Activated CD4-positive, alpha-beta T cell treated with anti-CD3 and anti-CD28 coated beads for 48 hours (primary cell): ENCODE measurements around the gene TSPAN19.
"Not testable (repeated sequence)": the region's sequence is repeated elsewhere in the genome, so short reads cannot be mapped to it uniquely, and the experiment has no call there.

ENCODE experiments used
- DNase-seq: peaks from one replicate; pipeline ENCODE4 v3.0.0-alpha.2; 2020

Gene TSPAN19

DNA sequence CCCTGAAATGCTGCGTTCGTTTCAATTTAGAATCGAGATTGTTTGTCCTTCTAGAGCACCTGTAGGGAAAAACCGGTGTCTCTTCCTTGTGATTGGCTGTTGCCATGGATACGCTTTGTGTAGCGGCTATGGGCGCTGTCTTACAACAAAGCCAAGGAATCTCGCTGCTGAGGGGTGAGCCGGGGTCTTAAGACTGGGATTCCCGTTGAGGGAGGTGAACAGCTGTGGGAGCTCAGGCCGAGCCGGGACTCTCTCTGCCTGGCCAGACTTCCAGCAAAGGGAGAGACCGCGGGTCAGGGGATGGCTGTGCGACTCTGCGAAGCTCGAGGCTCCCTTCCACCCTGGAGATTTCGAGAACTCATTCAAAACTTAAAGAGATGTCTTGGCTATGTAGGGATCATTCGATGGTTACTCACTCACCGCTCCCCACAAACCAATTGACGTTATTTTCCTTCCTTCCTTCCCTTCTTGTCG, at the start of gene TSPAN19, which contains the start of gene LRRIQ1:
TSPAN19 (minus strand) TSS at position 44 of the 474 bp plus-strand sequence. CDS start 6,331 bp downstream, outside the sequence.
LRRIQ1 (plus strand) TSS at position 118 of the 474 bp plus-strand sequence. CDS start 1,826 bp downstream, outside the sequence.
- DNase-seq, result peak; percentile 45

DNA sequence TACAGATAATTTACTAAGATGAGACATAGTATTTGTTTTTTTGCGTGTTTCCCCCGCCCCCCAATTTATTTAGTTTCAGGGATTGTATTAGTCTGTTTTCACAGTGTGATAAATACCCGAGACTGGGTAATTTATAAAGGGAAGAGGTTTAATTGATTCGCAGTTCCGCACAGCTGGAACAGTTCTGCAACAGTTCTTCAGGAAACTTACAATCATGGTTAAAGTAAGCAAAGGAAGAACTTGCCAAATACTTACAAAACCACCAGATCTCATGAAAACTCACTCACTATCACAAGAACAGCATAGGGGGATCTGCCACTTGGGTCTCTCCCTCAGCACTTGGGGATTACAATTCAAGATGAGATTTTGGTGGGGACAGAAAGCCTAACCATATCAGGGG, 49.0 kb upstream of the TSPAN19 start:
- DNase-seq, result no peak

DNA sequence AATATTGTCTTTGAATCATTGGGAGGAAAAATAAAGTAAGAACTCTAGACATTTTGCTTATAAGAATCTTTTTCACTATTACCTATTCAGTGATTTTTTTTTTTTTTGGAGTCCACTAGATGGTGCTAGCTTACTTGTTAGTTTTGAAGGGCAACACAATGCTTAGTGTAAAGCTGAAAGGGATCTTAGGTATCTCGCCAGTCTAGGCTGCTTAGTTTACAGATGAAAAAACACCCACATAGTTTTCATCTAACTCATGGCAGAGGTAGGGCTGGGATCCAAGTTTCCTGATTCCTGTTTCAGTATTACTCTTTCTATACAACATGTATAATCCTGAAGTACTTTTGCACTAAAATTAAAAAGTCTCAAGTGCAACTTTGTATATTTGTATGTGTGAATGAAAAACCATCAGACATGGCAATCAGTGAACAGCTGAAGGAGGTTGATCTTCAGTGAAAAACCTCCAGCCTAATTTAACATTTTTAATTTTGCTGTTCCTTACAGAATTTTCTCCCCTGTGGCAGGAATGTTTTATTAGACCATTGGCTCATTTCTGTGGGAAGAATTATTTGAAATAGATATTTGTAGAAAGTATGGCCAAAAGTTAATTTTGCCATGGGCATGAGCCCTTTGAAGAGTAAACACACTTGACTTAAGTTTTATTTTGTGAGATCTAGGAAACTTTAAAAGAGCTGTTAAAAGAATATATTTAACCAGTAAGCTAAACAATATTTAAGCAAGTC, 40.8 kb upstream of the TSPAN19 start:
- no peak for DNase-seq

DNA sequence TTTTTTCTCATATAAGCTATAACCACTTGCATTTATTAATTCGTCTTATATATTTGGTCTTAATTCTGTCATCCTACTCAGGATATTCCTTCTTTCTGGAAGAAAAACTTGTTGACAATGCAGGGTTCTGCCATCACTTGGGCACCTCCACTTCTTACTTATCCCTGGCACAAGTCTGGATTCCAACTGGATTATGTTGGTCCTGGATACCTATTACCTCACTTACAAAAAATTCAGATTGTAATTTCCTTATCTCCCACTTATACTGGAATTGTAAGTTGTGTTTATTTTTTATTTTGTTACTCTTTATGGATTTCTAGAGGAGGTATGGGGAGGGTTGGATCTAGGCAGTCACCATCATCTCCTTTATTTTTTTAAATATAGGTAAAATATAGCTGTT, 36.7 kb upstream of the TSPAN19 start:
- no peak for DNase-seq

DNA sequence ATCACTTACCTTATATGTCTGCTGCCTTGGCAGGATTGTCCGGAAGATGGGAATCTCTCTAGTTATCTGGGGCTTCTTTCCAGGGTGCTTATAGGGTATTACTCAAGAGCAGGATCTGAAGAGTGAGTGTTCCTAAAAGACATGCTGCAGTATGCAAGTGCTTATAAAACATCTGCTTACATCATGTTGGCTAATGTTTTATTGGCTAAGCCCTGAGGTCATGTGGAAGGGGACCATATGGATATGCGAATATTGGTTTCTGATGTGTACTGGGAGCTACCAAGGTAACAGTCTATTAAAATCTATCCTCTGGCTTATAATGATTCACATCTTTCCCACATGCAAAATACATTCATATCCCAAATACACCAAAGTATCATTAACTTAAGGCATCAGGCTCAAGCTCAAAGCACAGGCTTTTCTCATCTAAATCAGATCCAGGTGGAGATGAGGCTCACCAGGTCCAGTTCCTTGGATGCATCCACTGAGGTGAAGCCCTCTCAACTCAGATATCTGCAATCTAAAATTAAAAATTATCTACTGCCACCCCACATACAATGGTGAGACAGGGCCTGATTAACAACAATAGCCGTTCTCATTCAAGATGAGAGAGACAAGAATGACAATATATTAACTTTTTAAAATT, 29.9 kb upstream of the TSPAN19 start:
- no peak for DNase-seq

DNA sequence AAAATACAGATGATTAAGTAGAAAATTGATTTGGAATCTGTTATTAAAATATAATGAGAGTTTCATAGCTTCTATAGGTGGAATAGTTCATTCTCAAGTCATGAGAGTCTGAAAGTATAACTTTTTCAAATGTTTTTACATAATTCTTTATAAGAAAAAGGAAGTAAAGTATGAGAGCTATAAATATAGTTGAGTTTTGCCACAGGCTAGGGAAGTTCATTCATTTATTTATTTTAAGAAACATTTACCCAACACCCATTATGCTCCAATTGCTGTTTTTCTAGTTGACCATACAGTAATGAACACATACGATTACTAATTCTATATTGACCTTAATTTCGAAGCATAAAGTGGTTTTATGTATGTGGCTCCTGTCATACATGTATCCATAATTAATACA, 24.8 kb upstream of the TSPAN19 start:
- no peak for DNase-seq

DNA sequence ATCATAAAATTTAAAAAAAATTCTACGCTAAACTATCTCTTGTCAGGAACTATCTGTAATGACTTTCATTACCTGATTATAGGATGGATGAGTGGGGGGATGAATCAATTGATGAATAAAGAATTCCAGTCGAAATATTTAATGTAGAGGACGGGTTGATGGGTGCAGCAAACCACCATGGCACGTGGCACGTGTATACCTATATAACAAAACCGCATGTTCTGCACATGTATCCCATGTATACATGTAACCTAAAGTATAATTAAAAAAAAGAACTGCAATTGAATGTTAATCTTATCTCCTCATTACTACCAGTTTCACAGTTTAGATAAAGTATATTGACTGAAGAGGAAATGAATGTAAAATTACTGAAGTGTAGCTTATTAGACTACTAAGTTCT, 23.5 kb upstream of the TSPAN19 start:
- no peak for DNase-seq

DNA sequence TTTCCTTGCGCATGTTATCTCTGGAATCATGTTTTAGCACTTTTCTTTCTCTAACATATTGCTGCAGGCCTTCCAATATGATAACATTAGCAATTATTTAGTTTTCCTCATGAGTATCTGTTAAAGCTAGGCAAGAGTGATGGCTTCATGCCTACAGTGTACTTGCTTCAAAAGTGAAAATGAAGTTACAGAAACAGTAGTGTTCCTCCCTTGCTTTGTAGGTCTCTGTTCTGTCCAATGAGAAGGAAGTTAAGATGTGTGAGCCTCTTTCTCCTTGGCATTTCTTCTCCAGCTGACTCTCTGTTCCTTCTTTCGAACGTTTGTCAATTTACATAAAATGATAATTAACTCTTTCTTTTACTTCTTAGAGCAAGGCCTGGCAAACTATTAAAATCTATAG, 22.3 kb upstream of the TSPAN19 start:
- DNase-seq, result no peak

DNA sequence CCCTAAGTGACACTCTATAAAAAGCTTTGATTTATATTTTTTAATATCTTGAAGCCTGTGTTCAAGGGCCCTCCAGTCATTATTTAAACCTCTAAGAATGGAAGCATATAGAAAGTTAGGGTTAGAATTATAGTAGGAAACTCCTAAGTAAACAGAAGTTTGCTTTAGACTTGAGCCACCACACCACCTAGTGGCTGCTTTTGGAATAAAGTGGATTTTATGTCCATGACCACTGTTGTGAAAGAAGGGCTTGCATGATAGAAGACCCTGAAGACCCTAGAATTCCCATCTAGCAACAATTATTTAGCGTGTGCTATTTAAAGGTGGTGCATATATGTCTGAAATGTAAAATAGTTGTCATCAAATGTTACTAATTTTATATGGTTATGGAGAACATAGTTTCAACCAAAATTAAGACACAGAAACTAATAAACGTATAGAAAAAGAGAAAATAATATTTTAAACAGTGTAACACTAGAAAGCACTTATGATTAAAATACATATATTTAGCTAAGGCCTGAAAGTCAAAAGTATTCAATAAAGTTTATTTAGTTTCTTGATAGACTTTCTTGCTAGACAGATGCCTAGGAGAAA, 21.4 kb upstream of the TSPAN19 start:
- DNase-seq, result peak; percentile 27

DNA sequence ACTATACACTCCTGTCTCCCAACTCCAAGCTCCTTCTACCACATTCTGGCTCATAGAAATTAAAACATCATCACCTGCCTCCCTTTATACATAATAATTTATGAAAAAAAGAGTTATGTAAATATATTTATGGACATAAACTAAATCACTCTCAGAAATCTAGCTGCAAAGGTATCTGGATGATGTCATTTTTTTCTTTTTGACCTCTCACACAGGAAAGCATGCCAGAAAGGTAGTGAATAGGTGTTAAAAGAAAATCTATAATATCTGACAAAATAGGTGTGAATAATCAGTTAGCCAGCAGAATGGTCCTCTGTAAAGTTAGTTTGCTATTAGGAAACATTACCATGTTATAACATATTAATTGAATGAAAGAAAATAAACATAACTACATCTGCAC, 7.8 kb upstream of the TSPAN19 start:
- DNase-seq, result no peak

DNA sequence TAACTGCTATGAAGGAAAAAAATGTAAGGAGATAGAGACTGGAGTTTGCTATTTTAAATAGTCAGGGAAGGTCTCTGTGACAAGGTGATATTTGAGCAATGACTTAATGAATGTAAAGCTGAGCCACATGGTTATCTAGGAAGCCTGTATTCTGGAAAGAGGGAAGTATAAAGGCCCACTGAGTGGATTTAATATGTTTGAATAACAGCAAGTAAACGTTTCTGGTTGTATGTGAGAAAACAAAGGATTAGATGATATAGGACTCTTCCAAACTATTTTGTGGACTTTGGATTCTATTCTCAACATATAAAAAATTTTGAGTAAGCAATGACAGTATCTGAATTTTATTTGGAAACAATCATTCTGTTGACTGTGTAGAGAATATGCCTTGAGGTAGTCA, 5.3 kb upstream of the TSPAN19 start:
- DNase-seq, result no peak

DNA sequence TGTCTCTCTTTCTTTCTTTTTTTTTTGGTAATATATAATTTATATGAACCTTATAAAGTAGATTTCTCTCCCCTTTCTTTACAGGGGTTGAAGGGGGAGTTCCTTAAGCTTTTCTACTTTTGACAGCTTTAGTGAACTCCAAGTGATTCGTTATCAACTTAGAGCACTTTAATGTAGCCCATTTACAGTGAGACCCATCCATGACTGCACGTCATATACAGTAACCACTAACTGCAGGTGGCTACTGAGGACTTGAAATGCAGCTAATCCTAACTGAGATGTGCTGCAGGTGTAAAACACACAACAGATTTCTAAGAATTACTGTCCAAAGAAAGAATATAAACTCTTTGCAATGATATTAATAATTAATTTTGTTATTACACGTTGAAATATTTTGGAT, 656 bp upstream of the TSPAN19 start:
- no peak for DNase-seq

DNA sequence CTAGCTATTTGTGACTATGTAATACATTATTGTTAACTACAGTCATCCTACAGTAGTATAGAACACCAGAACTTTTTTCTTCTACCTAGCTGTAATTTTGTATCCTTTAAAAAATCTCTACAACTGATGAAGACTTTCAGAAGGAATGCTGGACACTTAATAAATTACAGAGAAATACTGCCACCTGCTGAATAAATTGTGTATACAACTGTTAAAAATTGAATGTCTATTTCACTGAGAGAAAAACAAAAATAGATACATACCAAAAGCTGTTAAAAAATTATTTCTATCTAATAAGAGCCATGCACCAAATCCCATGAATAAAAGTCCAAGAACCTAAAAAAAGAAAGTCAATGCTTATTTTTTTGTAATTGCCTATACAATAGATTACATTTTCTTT, 6.6 kb downstream of the TSPAN19 start:
- DNase-seq, result no peak

DNA sequence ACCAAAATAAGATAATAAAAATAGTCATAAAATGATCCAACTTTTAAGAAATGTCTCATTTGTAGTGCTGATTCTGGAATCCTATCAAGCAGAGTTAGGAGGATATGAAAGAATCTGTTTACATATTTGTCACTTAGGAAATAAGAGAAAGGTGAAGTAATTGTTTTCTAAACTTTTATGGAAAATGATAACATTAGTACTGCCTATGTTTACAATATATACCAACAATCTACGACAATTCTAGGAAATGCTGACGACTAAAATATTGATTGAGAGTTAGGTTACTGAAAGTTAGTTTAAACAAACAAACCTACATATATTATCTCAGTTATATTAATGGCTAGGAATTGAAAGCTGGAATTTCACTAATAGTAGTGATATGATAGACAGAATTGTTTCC, 18.0 kb downstream of the TSPAN19 start:
- no peak for DNase-seq

DNA sequence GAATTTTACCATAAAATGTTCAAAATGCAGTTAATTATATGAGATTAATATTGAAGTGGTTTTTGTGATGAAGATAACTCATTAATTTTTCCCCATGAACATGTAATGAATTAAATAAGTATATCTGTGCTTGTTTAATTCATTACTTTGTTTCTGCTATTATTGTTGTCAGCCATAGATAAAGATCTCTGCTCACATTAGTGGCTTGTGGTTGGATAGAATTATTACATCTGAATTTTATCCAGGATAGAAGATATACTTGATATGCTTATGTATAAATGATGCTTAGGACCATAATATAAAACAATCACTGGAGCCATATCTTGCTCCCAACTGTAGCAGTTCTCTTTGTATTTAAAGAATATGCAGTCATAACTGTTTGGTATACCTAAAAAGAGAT, 18.5 kb downstream of the TSPAN19 start:
- no peak for DNase-seq

DNA sequence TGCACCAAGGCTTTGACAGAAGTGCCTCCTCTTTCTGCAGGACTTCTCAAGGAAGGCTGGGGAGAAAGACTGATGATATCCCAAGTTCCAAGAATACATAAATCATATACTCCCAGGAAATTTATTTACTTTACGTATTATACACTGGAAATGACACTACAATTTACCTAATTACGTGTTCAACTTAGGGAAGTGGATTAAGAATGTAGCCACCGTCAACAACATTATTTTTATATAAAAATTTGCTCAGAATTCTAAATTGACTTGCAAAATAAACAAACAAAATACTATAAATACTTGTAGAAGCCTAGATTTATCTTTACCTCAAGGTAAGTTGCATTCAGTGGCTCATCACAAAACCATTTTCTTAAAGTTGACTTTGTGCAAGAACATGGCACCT, 18.9 kb downstream of the TSPAN19 start:
- DNase-seq, result no peak

DNA sequence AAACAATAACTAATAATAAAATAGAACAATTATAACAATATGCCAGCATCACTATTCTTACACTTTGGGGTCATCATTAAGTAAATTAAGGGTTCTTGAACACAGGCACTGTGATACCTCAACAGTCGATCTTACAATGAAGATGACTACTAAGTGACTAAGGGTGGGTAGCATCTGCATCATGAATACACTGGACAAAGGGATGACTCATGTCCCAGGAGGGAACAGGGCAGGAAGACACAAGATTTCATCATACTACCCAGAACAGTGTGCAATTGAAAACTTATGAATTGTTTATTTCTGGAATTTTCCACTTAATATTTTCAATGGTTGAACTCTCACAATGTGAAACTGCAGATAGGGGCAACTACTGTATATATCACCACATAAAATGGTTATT, 19.7 kb downstream of the TSPAN19 start:
- no peak for DNase-seq

DNA sequence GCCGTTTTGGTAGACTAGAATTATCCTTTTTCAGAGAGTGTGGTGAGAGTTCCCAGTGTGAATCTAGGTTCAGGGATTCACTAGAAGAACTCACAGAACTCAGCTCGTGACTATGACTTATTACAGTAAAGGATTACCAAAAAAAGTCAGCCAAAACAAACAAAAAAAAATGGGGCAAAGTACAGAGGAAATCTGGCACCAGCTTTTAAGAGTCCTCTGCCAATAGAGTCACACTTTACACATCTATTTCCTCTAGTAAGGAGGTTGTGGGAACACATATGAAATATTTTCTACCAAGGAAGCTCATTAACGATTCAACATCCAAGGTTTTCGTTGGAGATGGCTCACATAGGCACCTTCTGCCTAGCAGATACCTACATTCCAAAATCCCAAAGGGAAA, 28.2 kb downstream of the TSPAN19 start:
- DNase-seq, result no peak

DNA sequence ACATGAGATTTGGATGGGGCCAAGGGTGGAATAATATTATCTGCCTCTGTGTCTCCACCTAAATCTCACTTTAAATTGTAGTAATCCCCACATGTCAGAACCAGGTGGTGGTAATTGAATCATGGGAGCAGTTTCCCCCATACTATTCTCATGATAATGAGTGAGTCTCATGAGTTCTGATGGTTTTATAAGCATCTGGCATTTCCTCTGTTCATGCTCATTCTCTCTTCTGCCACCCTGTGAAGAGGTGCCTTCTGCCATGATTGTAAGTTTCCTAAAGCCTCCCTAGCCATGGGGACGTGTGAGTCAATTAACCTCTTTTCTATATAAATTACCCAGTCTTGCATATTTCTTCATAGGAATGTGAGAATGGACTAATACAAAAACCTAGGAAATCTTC, 29.9 kb downstream of the TSPAN19 start:
- DNase-seq, result no peak

DNA sequence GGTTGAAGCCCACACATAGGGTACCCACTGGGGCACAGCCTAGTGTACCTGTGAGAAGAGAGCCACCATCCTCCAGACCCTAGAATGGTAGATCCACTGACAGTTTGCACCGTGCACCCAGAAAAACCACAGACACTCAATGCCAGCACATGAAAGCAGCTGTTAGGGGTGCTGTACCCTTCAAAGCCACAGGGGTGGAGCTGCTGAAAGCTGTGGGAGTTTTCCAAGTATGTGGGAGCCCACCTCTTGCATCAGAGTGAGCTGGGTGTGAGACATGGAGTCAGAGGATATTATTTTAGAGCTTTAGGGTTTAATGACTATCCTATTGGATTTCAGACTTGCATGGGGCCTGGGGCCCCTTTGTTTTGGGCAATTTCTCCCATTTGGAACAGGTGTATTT, 30.5 kb downstream of the TSPAN19 start:
- DNase-seq, result no peak

DNA sequence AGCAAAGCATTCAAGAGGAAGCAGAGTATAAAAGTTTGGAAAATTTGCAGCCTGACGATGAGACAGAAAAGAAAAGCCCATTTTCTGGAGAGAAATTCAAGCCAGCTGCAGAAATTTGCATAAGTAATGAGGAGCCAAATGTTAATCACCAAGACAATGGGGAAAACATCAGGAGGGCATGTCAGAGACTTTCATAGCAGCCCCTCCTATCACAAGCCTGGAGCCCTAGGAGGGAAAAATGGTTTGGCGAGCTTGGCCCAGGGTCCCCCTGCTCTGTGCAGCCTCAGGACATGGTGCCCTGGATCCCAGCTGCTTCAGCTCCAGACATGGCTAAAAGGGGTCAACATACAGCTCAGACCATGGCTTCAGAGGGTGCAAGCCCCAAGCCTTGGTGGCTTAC, 31.0 kb downstream of the TSPAN19 start:
- not testable (repeated sequence) for DNase-seq

DNA sequence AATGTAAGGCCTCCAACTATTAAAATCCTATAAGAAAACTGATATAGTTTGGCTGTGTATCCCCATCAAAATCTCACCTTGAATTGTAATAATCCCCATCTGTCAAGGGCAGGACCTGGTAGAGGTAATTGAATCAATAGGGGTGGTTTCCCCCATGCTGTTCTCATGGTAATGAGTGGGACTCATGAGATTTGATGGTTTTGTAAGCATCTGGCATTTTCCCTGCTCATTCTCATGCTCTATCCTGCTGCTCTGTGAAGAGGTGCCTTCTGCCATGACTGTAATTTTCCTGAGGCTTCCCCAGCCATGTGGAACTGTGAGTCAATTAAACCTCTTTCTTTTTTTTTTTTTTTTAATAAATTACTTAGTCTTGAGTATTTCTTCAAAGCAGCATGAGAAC, 31.9 kb downstream of the TSPAN19 start:
- DNase-seq, result no peak

DNA sequence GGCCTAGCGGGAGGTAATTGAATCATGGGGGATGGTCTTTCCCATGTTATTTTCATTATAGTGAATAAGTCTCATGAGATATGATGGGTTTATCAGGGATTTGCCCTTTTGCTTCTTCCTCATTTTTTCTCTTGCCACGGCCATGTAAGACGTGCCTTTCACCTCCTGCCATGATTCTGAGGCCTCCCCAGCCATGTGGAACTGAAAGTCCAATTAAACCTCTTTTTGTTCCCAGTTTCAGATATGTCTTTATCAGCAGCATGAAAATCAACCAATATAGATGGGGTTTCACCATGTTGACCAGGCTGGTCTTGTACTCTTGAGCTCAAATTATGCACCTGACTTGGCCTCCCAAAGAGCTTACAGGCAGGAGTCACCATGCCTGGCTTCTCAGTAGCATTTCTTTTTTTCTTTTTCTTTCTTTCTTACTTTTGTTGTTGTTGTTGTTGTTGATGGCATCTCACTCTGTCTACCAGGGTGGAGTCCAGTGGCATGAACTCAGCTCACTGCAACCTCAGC, 33.2 kb downstream of the TSPAN19 start:
- no peak for DNase-seq

DNA sequence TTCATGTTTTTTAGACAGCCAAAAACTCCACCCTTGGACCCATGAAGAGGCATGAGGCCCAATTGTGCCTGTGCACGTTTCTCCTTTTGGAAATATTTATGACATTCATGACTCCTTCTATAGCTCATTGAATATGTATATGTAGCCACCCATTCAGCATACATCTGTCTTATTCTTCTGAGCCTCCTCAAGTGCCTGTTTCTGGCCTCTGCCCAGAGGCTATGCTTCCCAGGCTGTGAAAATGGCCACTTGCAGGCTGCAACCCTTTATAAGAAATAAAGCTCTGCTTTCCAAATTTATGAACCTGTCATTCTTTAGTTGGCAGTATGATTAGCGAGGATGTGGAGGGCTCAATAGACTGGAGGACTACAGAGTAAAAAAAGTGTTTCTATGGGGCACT, 35.3 kb downstream of the TSPAN19 start:
- no peak for DNase-seq
